ENCODE measurements around the gene BICD2.

DNA sequence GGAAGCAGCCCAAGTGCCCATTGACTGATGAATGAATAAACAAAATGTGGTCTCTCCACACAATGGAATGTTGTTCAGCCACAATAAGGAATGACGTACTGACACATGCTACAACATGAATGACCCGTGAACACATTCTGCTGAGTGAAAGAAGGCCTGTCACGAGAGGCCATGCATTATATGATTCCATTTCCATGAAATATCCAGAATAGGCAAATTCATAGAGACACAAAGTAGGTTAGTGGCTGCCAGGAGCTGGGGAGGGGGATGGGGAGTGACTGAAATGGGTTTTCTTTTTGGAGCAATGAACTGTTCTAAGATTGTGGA lies 41.4 kb downstream of the BICD2 start:
- TF ChIP-seq, protein P1, sequence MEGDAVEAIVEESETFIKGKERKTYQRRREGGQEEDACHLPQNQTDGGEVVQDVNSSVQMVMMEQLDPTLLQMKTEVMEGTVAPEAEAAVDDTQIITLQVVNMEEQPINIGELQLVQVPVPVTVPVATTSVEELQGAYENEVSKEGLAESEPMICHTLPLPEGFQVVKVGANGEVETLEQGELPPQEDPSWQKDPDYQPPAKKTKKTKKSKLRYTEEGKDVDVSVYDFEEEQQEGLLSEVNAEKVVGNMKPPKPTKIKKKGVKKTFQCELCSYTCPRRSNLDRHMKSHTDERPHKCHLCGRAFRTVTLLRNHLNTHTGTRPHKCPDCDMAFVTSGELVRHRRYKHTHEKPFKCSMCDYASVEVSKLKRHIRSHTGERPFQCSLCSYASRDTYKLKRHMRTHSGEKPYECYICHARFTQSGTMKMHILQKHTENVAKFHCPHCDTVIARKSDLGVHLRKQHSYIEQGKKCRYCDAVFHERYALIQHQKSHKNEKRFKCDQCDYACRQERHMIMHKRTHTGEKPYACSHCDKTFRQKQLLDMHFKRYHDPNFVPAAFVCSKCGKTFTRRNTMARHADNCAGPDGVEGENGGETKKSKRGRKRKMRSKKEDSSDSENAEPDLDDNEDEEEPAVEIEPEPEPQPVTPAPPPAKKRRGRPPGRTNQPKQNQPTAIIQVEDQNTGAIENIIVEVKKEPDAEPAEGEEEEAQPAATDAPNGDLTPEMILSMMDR (IDR thresholded peaks at IDR 0.05; ENCODE audit: control extremely low read depth in 1 of 3, insufficient read depth in 1 of 3, low read depth in 1 of 3, low read length in 3 of 3) = no peak
- TF ChIP-seq NRF1 (IDR thresholded peaks at IDR 0.05; ENCODE audit: low read depth, low read length) (no peak), BCL11A (IDR thresholded peaks at IDR 0.05; ENCODE audit: low read depth in 2 of 2, low read length in 2 of 2) (no peak), SIN3A (conservative IDR thresholded peaks at IDR 0.05 in 1 of 2, IDR thresholded peaks at IDR 0.05 in 1 of 2; ENCODE audit: low read depth in 1 of 2, low read length in 2 of 2) (no peak), POLR2AphosphoS5 (IDR thresholded peaks at IDR 0.05; ENCODE audit: low read depth, low read length) (no peak), EGR1 (IDR thresholded peaks at IDR 0.05; ENCODE audit: borderline replicate concordance, low read depth, low read length) (no peak)
- TF ChIP-seq, protein P2, sequence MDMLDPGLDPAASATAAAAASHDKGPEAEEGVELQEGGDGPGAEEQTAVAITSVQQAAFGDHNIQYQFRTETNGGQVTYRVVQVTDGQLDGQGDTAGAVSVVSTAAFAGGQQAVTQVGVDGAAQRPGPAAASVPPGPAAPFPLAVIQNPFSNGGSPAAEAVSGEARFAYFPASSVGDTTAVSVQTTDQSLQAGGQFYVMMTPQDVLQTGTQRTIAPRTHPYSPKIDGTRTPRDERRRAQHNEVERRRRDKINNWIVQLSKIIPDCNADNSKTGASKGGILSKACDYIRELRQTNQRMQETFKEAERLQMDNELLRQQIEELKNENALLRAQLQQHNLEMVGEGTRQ (IDR thresholded peaks at IDR 0.05; ENCODE audit: low read length) = no peak

Measured in H1 (cell line).